Lower leg skin (tissue), 3 donors: ENCODE data around the gene CEP57.

Experiments
- CTCF ChIP-seq, 3 donors: fragments of 450-650 bp; IDR thresholded peaks; one replicate each; pipeline ENCODE4 v1.5.1; 2016; ENCODE audit warnings: antibody characterized with exemption in 3 of 3, mild to moderate bottlenecking in 3 of 3, moderate library complexity in 2 of 3
- POLR2A ChIP-seq, 2 donors: fragments of 450-650 bp; IDR thresholded peaks; one replicate each; pipeline ENCODE4 v1.6.1; 2016 to 2017; ENCODE audit warnings: antibody characterized with exemption in 2 of 2, mild to moderate bottlenecking in 1 of 2, moderate library complexity in 1 of 2

DNA sequence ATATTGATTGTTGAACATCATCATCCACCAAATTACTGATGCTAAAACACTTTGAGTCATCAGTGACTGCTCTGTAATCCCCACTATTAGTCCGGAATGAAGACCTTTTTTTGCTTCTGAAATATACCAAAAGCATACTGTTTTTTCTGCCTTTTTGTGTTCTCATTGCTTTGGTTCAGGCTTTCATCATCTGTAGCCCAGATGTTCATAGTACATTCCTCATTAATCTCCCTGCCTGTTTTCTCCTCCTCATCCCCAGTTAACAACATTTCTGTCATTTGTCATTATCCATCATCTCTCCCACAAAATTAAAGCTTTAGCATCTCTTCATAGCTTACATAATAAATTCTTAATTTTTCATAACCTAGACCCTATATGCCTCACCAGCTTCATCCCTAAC is 9.2 kb downstream of the CEP57 start:
- TF ChIP-seq CTCF (IDR thresholded peaks at IDR 0.05) = no peak
- no peak for TF ChIP-seq POLR2A (IDR thresholded peaks at IDR 0.05)
